Cerebellar nuclear complex (tissue), 1 donor: Measurements from ENCODE around the gene SGSH.

Experiments
- DNase-seq, 2 experiments: peaks; one replicate each; lab custom pipeline; 2025; lab: John Stamatoyannopoulos, UW

Gene SGSH

DNA sequence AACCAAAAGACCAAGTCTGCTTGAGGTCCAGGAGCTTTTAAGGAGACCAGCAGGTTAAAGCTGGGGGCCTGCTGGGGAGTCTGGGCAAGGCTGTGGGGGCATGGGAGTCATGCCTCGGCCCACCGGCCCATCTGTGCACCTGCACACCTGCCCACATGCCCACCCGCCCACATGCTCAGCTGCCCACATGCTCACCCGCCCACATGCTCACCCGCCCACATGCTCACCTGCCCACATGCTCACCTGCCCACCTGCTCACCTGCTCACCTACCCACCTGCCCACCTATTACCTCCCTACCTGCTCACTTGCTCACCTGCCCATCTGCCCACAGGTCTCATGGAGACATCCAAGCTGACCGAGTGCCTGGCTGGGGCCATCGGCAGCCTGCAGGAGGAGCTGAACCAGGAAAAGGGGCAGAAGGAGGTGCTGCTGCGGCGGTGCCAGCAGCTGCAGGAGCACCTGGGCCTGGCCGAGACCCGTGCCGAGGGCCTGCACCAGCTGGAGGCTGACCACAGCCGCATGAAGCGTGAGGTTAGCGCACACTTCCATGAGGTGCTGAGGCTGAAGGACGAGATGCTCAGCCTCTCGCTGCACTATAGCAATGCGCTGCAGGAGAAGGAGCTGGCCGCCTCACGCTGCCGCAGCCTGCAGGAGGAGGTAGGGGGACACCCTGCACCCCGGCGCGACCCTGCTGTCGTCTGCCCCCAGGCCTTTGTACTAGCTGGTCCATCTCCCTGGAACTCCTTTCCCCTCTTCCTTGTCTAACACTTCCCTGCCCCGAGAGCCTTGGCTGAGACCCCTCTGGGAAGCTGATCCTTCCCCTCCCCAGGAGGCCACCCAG is 36.3 kb downstream of the SGSH start:
- DNase-seq: no peak

DNA sequence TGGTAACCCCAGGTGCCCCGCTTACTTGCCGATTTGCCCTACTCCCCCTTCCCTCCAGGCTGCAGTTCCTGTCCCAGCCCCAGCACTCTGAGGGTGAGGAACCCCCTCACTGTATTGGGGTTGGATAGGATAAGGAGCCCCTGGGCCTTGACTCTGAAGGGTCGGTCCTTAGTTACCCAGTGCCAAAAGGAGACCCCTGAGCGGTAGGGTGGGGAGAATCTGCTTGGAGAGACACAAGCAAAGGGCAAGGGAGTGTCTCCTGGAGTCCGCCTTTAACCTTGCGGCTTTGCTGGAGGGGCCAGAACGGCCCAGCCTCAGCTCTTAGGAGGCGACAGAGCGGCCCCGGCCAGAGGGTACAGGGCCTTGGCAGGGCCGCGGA is 37.3 kb downstream of the SGSH start:
- DNase-seq: no peak

DNA sequence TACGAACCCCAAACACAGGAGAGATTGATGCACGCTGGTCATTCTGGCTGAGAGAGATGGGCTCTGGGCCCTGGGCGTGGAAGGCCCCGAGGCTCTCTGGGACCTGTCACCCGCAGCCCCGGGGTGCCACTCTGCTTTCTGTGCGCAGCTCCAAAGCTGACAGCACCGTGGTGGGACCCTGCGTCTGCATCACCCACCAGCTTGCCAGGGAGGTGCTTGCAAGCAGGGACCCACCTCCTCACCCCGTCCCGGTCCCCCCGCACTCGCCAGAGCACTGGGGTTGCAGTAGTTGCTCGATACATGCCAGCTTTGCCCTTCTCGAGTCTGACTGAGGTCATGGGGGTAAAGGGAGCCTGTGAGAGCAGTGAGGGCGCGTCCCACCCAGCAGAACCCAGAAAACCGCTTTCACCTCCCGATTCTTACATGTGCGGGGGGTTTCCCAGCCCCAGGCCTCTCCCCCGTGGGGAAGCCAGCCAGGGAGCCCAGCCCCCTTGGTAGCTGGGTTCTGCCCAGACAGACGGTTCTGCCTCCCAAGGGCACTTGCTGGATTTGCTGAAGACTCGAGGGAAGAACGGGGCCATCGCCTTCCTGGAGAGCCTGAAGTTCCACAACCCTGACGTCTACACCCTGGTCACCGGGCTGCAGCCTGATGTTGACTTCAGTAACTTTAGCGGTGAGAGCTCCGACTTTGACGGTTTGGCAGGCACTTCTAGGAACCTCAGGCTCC is 37.9 kb downstream of the SGSH start:
- DNase-seq: no peak

DNA sequence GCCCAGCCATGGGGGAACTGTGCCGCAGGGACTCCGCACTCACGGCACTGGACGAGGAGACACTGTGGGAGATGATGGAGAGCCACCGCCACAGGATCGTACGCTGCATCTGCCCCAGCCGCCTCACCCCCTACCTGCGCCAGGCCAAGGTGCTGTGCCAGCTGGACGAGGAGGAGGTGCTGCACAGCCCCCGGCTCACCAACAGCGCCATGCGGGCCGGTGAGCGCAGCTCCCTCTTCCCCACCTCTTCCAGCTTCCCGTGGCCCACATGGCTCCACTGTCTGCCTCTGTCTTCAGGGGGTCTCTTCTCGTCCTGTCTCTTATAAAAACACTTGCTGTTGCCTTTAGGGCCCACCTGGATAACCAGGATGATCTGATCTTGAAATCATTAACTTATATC is 38.7 kb downstream of the SGSH start:
- no peak for DNase-seq

DNA sequence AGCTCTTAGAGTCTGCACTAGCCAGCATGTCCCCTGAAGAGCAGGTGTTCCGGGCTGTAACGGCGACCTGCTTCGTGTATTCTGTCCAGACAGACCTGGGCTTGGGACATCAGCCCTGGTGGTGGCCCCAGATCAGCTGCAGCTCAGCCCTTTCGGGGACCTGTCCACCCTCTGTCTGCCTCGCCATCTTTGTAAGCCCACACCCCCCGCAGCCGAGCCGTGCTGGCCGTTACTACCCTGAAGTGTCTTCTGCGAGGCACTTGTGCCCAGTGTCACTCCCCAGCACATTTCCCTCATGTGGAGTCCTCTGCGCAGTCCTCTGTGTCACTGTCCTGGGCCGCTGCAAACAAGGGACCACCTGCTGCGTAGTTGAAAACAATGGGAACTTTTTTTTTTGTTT is 39.9 kb downstream of the SGSH start:
- no peak for DNase-seq

DNA sequence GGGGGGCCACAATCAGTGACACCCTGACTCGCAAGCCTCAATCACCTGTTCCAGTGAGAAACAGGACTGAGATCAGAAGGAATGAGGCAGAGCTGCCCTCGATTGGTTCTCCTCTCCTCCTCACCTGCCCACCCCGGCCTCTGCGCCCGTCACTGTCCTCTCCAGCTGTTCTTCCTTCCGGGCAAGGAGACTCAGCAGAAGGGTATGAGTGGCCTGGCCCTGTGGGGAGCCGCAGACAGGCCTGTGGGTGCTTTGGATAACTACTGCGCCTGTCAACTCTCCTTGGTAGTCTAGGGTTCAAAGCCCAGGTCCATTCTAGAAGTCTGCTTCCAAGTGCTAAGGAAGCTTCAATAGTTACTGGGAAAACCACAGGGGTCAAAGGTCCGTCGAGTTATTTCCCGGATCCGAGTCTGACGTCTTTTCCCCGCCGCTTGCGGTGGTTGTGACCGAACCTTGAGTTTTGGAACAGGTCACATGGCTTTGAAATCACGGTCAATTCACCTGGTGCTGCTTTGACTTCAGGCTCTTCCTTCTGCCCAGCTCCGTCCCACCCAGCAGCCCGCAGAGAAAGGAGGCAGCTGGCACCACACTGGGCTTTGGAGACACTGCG is 42.0 kb downstream of the SGSH start:
- no peak for DNase-seq

DNA sequence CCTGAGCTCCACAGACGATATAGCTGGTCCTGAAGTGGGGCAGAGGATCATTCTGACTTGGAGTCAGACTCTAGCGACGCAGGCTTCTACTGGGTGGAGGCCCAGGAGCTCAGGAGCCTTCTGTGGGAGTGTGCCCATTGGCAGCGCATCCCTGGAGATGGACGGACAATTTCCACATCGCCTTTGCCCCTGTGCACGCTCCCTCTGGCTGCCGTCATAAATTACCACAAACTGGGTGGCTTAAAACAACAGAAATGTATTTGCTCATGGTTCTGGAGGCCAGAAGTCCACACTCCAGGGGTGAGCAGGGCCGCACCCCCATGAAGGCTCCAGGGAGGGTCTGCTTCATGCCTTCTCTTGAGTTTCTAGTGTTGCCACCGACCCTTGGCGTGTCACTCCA is 43.4 kb downstream of the SGSH start:
- no peak for DNase-seq

DNA sequence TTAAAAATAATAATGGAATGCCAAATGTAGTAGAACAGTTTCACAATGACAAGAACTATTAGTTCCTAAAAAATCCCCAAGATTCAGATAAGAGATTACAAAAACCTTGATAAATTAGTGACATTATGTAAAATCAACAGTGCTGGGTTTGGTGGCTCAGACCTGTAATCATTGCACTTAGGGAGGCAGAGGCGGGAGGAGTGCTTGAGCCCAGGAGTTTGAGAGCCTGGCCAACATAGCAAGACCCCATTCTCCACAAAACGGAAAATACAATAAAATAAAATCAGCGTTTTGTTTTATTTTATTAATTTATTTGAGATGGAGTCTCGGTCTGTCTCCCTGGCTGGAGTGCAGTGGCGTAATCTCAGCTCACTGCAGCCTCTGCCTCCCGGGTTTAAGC is 46.2 kb downstream of the SGSH start:
- no peak for DNase-seq

DNA sequence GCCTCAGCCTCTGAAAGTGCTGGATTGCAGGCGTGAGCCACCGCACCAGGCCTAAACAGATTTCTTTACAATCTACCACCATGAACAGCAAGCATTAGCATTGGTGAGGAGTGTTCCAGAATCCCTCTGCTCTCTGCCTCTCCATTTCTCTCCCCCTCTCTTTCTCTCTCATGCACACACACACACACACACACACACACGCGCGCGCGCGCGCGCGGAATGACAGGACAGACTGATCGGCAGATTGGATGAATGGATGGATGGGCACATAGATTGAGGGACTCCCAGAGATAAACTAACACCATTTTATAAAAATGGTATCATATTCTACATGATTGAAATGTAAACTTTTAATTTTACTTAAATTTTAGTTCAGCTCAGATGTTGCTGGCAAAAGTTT is 47.0 kb downstream of the SGSH start:
- DNase-seq: no peak

DNA sequence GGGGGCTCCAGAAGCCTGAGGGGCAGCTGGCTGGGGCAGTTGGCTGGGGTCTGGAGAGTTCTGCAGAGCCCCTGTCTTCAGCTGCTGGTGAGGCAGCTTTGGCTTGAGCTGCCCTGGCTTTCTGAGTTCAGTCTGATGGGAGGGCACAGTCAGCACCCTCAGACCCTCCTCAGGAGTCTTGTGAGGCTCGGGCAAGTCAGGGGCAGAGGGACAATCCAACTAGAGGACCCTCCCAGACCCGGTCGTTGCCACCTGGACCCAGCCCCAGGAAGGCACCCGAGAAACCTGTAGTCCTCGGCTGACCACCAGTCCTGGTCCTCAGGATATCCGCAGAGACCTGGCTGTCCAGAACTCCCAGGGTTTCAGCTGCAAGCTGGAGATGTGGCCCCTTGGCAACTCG is 48.5 kb downstream of the SGSH start:
- DNase-seq: no peak

DNA sequence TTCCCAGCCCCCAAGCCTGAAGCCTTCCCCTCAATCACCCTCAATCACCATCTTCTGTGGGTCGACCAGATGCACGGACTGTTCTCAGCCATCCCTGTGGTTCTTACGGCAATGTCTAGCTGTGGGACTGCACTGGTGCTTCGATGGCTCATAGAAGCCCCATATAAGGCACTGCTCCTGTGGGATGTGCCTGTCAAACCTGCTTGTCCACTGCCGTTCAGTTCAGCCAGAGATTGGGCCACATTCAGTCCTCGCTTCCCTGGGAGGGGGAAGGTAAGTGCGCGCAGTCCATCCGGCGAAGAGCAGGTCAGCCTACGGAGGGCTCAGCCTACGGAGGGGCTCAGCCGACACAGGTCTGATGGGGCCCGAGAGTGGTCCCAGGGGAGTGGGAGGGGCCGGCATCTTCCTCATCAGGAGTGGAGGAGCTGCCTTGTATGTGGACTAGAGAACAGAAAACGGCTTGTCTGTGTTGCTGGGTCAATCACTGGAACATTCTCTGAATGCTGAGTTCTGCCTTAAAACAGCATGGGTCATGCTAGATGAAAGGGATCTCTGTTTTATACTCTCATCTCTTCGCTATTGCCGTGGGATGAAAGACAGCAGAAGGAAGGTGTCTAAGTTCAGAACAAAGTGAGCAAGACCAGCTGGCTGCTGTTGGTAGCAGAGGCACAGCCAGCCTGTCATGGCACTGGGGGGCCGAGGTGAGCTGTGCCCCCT is 50.2 kb downstream of the SGSH start, which contains the start of gene CARD14:
TSS of gene CARD14 (plus strand) at position 247 of the 717 bp plus-strand sequence. CDS start 11,409 bp downstream, outside the sequence.
- DNase-seq: no peak

DNA sequence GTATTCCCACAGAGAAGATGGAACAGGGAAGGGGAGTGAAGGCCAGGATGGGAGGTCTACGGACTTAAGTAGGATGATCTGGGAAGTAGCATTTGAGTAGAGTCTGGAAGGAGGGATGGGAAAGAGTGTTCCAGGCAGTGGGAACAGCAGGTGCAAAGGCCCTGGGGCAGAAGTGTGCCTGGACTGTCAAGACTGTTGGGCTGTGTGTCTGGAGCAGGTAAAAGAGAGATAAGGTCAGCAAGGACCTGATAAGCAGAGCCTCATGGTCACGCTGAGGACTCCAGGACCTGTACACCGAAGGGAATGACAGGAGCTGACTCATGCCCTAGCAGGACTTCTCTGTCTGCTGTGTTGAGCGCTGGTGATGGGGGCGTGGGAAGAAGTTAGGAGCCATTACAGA is 51.0 kb downstream of the SGSH start:
- no peak for DNase-seq

DNA sequence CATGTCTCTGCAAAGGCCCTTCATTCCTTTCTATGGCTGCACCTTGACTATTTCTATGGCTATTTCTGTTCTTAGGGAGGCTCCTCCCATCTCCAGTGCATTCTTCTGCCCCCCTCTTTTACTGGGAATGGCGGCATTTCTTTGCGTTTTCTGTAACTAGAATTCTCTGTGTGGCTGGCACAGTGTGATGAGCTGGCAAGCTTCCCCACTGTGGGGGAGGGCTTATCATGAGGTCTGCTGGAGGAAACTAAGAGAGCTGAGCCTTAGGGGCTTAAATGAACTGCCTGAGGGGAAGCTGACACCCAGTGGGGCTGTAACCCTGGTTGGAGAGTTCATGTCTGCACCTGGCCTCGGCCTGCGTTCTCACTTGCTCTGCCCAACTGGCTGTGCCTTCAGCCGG is 51.8 kb downstream of the SGSH start:
- no peak for DNase-seq

DNA sequence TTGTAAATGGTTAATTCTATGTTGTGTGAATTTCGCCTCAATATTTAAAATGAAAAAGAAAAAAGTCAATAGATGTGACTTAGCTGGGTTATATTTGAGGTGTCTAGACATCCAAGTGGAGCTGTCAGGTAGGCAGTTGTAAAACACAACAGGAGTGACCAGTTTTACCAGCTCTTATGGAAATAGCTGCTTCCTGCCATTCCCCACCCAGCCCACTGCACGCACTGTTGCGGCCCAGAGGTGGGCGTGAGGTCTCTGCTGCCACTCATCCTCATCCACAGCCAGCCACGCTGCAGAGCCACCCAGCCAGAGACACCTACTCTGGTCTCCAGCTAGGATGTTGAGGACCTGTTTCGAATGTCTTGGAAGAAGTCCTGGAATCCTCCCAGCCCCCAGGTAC is 53.7 kb downstream of the SGSH start:
- no peak for DNase-seq

DNA sequence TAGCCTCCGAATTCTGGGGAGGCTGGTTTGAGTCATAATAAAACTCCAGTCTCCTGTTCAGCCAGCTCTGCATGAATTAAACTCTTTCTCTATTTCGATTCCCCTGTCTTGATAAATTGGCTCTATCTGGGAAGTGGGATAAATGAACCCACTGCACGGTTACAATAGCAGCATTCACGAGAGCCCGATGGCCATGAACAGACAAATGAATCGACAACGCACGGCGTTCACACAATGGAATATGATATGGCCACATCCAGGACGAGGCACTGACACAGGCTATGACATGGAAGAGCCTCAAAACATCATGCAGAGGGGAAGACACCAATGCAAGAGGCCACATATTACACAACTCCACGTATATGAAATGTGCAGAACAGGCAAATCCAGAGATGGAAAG is 55.9 kb downstream of the SGSH start:
- no peak for DNase-seq

DNA sequence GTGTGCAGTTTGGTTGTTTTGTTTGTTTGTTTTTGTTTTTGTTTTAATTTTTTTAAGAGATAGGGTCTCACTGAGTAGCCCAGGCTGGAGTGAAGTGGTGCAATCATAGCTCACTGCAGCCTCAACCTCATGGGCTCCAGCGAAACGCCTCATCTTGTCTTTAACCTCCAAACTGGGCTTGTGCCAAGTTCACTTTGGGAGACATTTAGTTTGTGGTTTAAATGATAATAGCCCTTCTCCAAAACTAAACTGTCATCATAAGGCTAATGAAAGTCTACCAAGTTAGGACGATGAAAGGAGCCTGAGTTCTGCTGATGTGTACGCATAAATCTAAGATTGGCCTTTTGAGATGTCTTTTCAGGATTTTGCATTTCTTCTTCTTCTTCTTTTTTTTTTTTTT is 56.8 kb downstream of the SGSH start:
- no peak for DNase-seq

DNA sequence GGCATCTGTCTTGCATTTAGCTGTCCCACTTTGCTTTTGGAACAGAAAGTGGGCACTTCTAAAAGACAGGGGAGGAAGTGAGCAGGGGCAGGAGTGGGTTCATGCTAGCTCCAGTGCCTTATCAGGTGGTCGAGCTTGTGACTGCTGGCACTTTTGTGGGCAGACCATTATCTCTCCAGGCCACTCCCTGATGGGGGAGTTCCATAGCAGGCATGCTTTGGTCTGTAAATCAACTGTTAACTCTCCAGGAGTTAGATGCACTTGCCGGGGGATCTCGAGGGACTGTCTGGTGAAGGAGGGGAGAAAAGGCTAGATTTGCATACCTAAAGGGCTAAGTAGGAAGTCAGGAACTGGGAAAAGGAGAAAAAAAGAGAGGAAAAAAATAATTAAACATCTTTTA is 59.6 kb downstream of the SGSH start:
- DNase-seq: no peak
